ENCODE data around the gene SNAPC5. TPM values are rescaled to one million over a fixed set of nuclear protein-coding genes. Genes with fewer than 3 reads are reported as not detected.
"Not testable (repeated sequence)": the region's sequence is repeated elsewhere in the genome, so short reads cannot be mapped to it uniquely, and the experiment has no call there.

The SNAPC5 gene
- total and polyA plus RNA-seq, 2 experiments from 2014 or later = 21.2 to 43.2 TPM

GRCh38 chr15:66470825-66471224, 26.7 kb downstream of the SNAPC5 start:
- not testable (repeated sequence) for H2AFZ ChIP-seq; H4K20me1 ChIP-seq (replicated peaks; ENCODE audit: insufficient read depth); ATAC-seq; H3K27me3 Mint-ChIP-seq (ENCODE audit: insufficient read depth, low read depth, poor library complexity); H3K36me3 ChIP-seq (ENCODE audit: insufficient read depth); H3K27me3 ChIP-seq (ENCODE audit: insufficient read depth); H3K9me2 ChIP-seq (ENCODE audit: insufficient read depth)
- H3K4me3 ChIP-seq = 0 out of 2 replicates have a peak overlapping the region, but pooled peaks have one; percentile 15
- Mint-ChIP-seq H3K36me3 (ENCODE audit: low read depth) (peaks cover 25% of the 10 kb centered on the region), H3K27ac (peak overlapping the region; percentile 66), H3K4me3 (0 out of 3 replicates have a peak overlapping the region, but pooled peaks have one; percentile 4), H3K4me1 (peaks cover 61% of the 10 kb centered on the region), H3K9me3 (peaks cover 14% of the 10 kb centered on the region; the same call in 2 of the 3 replicates)
- H3F3A ChIP-seq (replicated peaks; ENCODE audit: low read depth) = peaks cover 25% of the 10 kb centered on the region
- H3K4me2 ChIP-seq = peak overlapping the region; percentile 54
- peaks cover 59% of the 10 kb centered on the region for H3K4me1 ChIP-seq (ENCODE audit: insufficient read depth)
- peak overlapping the region; percentile 86; the same call in 1 of the 2 replicates for H3K27ac ChIP-seq (ENCODE audit: low read depth)
- peaks cover 16% of the 10 kb centered on the region for H3K79me2 ChIP-seq (replicated peaks; ENCODE audit: insufficient read depth)
- DNase-seq (ENCODE audit: low spot score) = peak; percentile 54

GRCh38 chr15:66467162-66468040, 30.2 kb downstream of the SNAPC5 start:
- peaks cover 51% of the 10 kb centered on the region for H3K36me3 Mint-ChIP-seq (ENCODE audit: low read depth)
- not testable (repeated sequence) for H3K27ac ChIP-seq (ENCODE audit: low read depth); H4K20me1 ChIP-seq (replicated peaks; ENCODE audit: insufficient read depth); H3K27ac Mint-ChIP-seq; H3K4me3 ChIP-seq; H3K27me3 Mint-ChIP-seq (ENCODE audit: insufficient read depth, low read depth, poor library complexity); DNase-seq (ENCODE audit: low spot score); H3K79me2 ChIP-seq (replicated peaks; ENCODE audit: insufficient read depth); H3K36me3 ChIP-seq (ENCODE audit: insufficient read depth); H3K4me3 Mint-ChIP-seq; ATAC-seq; H3K9me2 ChIP-seq (ENCODE audit: insufficient read depth); H3K4me2 ChIP-seq; H2AFZ ChIP-seq; H3K27me3 ChIP-seq (ENCODE audit: insufficient read depth); H3F3A ChIP-seq (replicated peaks; ENCODE audit: low read depth)
- peaks cover 27% of the 10 kb centered on the region for H3K9me3 Mint-ChIP-seq
- peaks cover 46% of the 10 kb centered on the region for H3K4me1 Mint-ChIP-seq
- peaks cover 46% of the 10 kb centered on the region for H3K4me1 ChIP-seq (ENCODE audit: insufficient read depth)

- DNase-seq (ENCODE audit: low spot score); H3K9me2 ChIP-seq (ENCODE audit: insufficient read depth); H3K27me3 ChIP-seq (ENCODE audit: insufficient read depth); H3K79me2 ChIP-seq (replicated peaks; ENCODE audit: insufficient read depth); H3K4me3 Mint-ChIP-seq; H3K36me3 ChIP-seq (ENCODE audit: insufficient read depth); H3K27ac ChIP-seq (ENCODE audit: low read depth); H3K27me3 Mint-ChIP-seq (ENCODE audit: insufficient read depth, low read depth, poor library complexity); H2AFZ ChIP-seq; ATAC-seq; H3F3A ChIP-seq (replicated peaks; ENCODE audit: low read depth); H3K4me2 ChIP-seq; H3K4me3 ChIP-seq; H3K27ac Mint-ChIP-seq: not testable (repeated sequence)
- Mint-ChIP-seq H3K36me3 (ENCODE audit: low read depth) (peaks cover 51% of the 10 kb centered on the region), H3K9me3 (peaks cover 27% of the 10 kb centered on the region), H3K4me1 (peaks cover 43% of the 10 kb centered on the region)
- peaks cover 11% of the 10 kb centered on the region for H4K20me1 ChIP-seq (replicated peaks; ENCODE audit: insufficient read depth)
- peaks cover 38% of the 10 kb centered on the region for H3K4me1 ChIP-seq (ENCODE audit: insufficient read depth)
Measured at GRCh38 chr15:66465294-66465693, 32.3 kb downstream of the SNAPC5 start.

- DNase-seq (ENCODE audit: low spot score) = peak; percentile 43
- Mint-ChIP-seq H3K27ac (no peak overlapping the region), H3K36me3 (ENCODE audit: low read depth) (peaks cover 44% of the 10 kb centered on the region)
Measured at GRCh38 chr15:66462627-66463026, 34.9 kb downstream of the SNAPC5 start.

More at GRCh38 chr15:66462627-66463026, 34.9 kb downstream of the SNAPC5 start:
- Histone ChIP-seq H3K27ac (ENCODE audit: low read depth) (0 out of 2 replicates have a peak overlapping the region, but pooled peaks have one; percentile 67), H3F3A (replicated peaks; ENCODE audit: low read depth) (no peaks in the 10 kb centered on the region), H3K4me3 (no peak overlapping the region), H3K9me2 (ENCODE audit: insufficient read depth) (no peaks in the 10 kb centered on the region), H3K79me2 (replicated peaks; ENCODE audit: insufficient read depth) (no peaks in the 10 kb centered on the region), H3K4me2 (no peak overlapping the region), H2AFZ (no peak overlapping the region), H3K27me3 (ENCODE audit: insufficient read depth) (no peaks in the 10 kb centered on the region), H3K4me1 (ENCODE audit: insufficient read depth) (peaks cover 27% of the 10 kb centered on the region), H4K20me1 (replicated peaks; ENCODE audit: insufficient read depth) (peaks cover 11% of the 10 kb centered on the region), H3K36me3 (ENCODE audit: insufficient read depth) (no peaks in the 10 kb centered on the region; the same call in 1 of the 2 replicates)
- peaks cover 27% of the 10 kb centered on the region for H3K9me3 Mint-ChIP-seq
- peak; percentile 69 for ATAC-seq
- H3K4me3 Mint-ChIP-seq = no peak overlapping the region
- peaks cover 45% of the 10 kb centered on the region for H3K4me1 Mint-ChIP-seq
- TF ChIP-seq STAT1 (IDR thresholded peaks at IDR 0.05; ENCODE audit: unreplicated experiment) = no peak
- no peaks in the 10 kb centered on the region for H3K27me3 Mint-ChIP-seq (ENCODE audit: insufficient read depth, low read depth, poor library complexity)
